UCSD-AML1 (cell line): ENCODE data around the gene NRXN3.

Experiments used
- DNase-seq: peaks from one replicate; lab custom pipeline; 2025; ENCODE audit not compliant: unreplicated experiment; lab: John Stamatoyannopoulos, UW

Gene NRXN3

DNA sequence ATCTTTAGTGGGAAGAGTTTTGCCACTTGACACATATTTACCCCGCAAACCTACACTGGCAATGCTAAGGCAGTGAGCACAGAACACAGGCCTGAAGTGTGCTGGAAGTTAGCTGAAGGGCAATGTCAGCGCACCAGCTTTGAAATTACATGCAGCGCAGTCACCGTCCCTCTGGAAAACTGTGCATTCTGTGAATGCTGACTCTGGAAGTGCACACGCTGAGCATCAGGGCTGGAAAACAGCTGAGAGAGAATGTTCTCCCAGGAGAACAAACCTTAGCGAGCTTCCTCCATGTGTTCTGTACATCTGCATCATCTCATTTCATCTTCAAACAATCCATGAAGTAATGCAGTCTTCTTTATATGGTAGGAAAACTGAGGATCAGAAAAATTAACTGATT is 448.2 kb downstream of the NRXN3 start:
- DNase-seq, result no peak

DNA sequence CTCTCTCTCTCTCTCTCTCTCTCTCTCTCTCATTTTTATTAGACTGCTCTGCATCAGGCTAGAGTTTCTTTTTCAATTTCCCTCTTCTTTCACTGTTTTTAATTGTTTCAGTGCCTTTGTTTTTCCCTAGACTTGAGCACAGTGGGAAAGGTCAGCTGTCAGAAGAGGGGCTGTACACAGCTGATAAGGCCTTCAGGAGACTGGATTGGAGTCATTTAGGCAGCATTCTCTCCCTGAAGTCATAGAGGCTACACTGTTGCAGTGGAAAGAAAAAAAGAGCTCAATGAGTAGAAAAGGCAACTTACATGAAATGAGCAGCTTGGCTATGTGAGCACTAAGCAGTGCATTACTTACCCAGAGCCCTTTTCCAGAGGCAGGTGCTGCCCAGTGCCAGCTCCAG is 456.9 kb downstream of the NRXN3 start:
- no peak for DNase-seq

DNA sequence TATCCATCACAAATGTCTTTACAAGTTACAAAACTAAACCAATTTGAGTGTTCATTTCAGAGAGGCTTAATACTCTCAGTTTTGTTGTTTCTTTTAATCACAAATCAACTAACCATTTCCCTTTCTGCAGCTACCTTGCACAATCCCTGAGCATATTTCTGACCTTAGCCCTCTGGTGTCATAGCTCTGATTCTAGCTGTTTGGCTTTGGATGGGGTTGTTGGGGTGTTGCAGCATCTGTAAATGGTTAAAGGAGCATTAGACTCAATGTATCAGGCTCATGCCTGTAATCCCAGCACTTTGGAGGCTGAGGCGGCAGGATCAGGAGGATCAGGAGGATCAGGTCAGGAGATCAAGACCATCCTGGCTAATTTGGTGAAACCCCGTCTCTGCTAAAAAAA is 461.4 kb downstream of the NRXN3 start:
- no peak for DNase-seq

- DNase-seq, result no peak
Observed at GRCh38 chr14:78633752-78634151, 463.6 kb downstream of the NRXN3 start.

- DNase-seq, result no peak
Observed at GRCh38 chr14:78637489-78637888, 467.3 kb downstream of the NRXN3 start.

- no peak for DNase-seq
Observed at GRCh38 chr14:78637908-78638475, 467.8 kb downstream of the NRXN3 start.

- DNase-seq, result no peak
Observed at GRCh38 chr14:78638926-78639325, 468.8 kb downstream of the NRXN3 start.

DNA sequence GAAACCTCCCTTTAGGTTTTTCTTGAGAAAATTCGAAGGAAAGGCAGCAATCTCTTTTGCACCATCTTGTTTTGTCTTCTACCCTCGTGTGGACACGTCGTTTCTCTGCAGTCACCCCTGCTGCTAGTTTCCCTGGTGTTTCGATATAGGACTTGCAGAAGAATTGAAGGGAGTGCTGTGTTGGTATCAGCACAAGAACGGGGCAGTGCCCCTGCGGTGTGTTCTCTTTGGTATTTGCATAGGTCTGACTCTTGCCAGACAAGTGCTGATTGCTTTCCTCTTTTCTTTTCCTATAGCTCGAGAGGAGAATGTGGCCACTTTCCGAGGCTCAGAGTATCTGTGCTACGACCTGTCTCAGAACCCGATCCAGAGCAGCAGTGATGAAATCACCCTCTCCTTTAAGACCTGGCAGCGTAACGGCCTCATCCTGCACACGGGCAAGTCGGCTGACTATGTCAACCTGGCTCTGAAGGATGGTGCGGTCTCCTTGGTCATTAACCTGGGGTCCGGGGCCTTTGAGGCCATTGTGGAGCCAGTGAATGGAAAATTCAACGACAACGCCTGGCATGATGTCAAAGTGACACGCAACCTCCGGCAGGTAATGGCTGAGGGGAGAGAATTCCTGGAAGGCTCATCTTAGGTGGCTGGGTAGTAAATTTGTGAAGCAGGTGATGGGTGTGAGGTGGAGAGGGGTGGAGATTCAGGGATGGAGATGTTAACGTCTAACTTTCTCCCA is 474.8 kb downstream of the NRXN3 start:
- DNase-seq, result no peak

DNA sequence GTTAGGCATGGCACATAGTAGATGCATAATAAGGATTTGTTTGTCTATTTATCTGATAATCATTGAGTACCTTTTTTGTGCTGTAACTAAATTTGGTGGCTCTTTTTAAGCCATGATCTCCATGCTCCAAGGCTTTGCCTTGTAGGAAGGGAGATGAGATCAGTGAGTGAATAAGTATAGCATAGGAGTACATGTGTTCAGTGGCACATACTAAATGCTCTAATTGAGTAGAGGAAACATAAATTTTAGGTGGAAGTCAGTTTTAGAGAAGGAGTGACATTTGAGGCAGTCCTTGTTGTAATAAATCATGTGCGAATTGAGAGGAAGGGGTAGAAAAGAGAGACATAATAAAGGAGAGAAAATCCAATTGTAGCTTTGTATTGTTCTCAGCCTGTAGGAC is 482.6 kb downstream of the NRXN3 start:
- no peak for DNase-seq

DNA sequence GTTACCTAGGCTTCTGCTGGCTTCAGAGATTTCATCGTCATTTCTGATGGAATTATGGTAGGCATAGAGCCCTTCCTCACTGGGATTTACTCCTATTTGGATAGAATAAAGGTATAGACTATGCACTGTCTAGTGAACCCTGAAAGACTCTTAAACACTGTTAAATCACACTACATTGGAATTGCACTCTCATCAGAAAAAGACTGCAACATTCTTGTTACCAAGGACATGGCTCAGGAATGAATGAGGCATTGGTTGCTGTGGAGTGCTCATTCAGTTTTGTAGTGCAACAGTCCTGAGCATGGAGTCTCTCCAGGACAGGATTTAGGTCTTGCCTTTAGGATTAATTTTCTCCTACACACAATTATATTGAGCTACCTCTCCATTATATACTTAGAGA is 483.0 kb downstream of the NRXN3 start:
- no peak for DNase-seq

DNA sequence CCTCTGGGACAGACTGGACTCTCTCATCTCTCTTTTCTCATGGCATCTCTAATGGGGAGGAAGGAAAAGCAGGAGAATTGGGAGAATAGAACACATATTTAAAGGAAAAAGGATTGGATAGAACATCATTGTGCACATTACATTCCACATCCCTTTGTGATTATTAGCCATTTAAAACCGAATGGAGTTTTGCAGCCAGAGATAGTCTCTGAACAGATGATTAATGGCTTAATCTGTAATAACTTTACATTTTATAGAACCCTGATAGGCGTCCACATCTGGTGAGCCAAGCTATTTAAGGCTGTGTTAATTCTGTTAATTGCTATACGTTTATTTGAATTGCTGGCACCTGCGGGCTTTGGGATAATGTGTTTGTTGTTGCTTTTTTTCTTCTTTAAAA is 487.3 kb downstream of the NRXN3 start:
- no peak for DNase-seq

DNA sequence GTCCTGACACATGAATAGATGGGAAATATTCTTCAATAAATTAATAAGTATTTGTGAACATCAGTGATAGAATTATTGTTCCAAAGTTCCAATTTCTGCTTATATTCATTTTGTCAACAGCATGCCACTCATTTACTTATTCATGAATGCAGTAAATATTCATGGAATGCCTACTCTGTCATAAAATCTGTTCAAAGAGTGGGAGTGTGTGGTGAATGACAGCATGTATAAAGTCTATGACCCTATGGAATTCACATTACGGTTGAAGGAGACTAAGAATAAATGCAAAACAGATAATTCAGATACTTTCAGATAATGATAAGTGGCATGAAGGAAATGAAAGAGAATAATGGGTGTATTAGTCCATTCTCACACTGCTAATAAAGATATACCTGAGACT is 494.7 kb downstream of the NRXN3 start:
- no peak for DNase-seq

DNA sequence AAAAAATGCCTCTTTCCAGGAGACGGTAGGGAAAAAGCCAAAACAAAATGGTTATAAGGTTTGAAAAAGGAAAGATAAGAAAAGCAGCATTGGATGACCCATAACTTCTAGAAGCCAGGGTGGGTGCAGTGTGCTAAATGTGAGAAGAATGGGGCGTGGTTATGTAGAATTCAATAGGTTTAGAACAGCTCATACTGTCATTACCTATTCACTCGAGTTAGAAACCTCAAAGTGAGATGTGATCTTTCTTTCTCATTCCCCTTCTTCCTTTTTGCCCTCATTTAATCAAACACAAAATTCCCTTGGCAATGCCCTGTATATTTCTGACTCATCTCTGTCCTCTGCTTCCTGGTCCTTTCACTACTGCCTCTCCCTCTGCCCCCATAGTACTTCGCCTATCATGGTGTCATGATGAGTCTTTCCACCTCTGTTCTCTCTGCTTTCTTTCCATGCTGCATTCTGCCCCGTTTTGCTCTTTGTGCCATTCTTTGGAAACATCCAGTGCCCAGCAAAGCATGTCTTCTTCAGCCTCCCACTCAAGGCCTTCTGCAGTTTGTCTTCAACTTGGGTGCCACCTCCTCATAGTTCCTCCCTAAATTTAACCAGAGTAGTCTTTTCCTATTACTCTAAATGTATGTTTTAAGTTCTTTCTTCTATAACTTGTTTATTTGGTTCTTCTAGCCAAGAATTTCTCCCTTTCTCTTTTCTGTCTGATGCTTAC is 496.3 kb downstream of the NRXN3 start:
- no peak for DNase-seq

- DNase-seq, result no peak
Observed at GRCh38 chr14:78667141-78667540, 497.0 kb downstream of the NRXN3 start.

- no peak for DNase-seq
Observed at GRCh38 chr14:78673845-78674244, 503.7 kb downstream of the NRXN3 start.

DNA sequence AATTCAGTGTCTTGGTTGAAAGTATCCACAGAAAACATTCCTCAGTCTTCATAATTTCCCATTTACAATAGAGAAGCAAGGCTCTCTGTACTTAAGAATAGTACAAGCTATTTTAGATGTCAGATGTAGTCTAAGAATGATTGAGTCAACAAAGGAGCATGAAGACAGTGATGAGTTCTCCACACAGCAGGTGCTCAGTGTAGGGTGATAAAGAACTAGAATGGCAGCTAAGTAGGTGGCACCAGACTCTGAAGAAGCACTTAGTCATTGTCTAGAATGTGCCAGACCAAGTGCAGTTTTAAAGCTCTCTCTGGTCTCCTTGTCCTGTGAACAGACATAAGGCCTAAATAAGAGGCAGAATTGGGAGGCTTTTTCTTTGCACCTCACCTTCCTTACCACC is 504.6 kb downstream of the NRXN3 start:
- no peak for DNase-seq

GRCh38 chr14:78683206-78683605 is 513.0 kb downstream of the NRXN3 start:
- DNase-seq, result no peak

- DNase-seq, result no peak
Observed at GRCh38 chr14:78683981-78684380, 513.8 kb downstream of the NRXN3 start.

GRCh38 chr14:78688503-78688902 is 518.3 kb downstream of the NRXN3 start:
- DNase-seq, result no peak

GRCh38 chr14:78690836-78691235 is 520.7 kb downstream of the NRXN3 start:
- DNase-seq, result no peak

DNA sequence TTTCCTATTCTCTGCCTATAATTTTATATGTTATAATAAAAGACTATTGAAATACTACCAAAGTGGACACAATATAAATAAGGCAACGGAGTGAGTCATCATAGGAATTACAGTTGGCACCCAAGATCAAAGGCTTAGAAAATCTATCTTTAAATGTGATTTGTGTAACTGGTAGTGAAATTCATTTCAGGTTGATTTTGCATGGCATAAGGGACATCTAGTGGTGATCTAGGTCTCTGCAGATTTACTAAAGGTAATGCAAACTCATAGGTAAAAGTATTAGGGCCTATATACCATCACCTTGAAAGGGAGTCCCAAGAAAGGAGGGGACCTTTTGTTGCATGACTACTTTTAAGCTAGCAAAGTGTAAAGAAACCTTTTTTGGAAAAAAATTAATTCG is 527.2 kb downstream of the NRXN3 start:
- DNase-seq, result no peak

DNA sequence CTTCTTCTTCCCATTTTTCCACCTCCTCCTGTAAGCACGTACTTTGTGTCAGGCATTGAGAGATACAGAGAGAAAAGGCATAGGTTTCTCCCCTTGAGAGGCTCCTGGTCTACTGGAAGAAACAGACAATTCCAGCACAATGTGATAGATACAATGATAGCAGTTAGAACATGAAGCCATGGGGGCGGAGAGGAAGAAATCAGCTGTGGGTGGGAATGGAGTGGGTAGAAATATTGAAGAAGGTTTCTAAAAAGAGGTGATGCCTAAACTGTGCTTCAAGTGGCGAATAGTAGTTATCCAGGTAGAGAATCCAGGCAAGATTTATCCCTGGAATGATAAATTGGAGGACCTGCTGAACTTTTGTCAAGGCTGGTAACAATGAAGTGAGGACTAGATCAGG is 528.8 kb downstream of the NRXN3 start:
- DNase-seq, result no peak
